Activated CD8-positive, alpha-beta memory T cell treated with anti-CD3 and anti-CD28 coated beads, Interleukin-2, amount 50 U/mL, for 1 hour (primary cell): ENCODE data around the gene SCT.

ENCODE experiments used
- DNase-seq: peaks from one replicate; pipeline ENCODE4 v3.0.0-alpha.2; 2020; ENCODE audit errors: extremely low read depth

The SCT gene

GRCh38 chr11:643849-644738, 17.1 kb upstream of the SCT start:
- no peak for DNase-seq

- DNase-seq, result no peak
Measured at GRCh38 chr11:643366-643765, 16.4 kb upstream of the SCT start.

GRCh38 chr11:641806-642370, 14.9 kb upstream of the SCT start:
- DNase-seq, result no peak

DNA sequence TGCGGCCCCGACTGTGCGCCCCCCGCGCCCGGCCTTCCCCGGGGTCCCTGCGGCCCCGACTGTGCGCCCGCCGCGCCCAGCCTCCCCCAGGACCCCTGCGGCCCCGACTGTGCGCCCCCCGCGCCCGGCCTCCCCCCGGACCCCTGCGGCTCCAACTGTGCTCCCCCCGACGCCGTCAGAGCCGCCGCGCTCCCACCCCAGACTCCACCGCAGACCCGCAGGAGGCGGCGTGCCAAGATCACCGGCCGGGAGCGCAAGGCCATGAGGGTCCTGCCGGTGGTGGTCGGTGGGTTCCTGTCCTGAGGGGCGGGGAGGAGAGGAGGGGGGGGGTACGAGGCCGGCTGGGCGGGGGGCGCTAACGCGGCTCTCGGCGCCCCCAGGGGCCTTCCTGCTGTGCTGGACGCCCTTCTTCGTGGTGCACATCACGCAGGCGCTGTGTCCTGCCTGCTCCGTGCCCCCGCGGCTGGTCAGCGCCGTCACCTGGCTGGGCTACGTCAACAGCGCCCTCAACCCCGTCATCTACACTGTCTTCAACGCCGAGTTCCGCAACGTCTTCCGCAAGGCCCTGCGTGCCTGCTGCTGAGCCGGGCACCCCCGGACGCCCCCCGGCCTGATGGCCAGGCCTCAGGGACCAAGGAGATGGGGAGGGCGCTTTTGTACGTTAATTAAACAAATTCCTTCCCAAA, 13.2 kb upstream of the SCT start:
- DNase-seq, result no peak

- DNase-seq, result no peak
Measured at GRCh38 chr11:639332-639955, 12.5 kb upstream of the SCT start.

DNA sequence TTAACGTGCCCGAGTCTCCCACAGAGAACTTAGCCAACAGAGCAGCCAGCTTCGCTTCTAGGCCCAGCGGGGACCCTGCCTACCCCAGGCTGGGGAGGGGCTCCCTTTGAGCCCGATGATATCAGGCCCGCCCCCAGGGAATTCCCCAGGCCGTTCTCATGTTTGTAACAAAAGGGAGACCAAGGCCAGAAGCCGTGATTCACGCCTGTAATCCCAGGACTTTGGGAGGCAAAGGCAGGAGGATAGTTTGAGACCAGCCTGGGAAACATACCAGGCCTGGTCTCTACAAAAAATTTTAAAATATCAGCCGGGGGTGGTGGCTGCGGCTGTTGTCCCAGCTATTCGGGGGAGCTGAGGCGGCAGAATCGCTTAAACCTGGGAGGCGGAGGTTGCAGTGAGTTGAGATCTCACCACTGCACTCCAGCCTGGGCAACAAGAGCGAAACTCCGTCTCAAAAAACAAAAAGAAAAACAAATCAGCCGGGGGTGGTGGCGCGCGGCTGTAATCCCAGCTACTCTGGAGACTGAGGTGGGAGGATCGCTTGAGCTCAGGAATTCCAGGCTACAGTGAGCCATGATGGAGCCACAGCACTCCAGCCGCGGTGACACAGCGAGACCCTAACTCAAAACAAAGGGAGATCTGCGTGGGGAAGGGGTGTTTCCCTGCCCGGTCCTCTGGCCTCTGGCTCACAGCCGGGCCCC, 11.8 kb upstream of the SCT start:
- no peak for DNase-seq

DNA sequence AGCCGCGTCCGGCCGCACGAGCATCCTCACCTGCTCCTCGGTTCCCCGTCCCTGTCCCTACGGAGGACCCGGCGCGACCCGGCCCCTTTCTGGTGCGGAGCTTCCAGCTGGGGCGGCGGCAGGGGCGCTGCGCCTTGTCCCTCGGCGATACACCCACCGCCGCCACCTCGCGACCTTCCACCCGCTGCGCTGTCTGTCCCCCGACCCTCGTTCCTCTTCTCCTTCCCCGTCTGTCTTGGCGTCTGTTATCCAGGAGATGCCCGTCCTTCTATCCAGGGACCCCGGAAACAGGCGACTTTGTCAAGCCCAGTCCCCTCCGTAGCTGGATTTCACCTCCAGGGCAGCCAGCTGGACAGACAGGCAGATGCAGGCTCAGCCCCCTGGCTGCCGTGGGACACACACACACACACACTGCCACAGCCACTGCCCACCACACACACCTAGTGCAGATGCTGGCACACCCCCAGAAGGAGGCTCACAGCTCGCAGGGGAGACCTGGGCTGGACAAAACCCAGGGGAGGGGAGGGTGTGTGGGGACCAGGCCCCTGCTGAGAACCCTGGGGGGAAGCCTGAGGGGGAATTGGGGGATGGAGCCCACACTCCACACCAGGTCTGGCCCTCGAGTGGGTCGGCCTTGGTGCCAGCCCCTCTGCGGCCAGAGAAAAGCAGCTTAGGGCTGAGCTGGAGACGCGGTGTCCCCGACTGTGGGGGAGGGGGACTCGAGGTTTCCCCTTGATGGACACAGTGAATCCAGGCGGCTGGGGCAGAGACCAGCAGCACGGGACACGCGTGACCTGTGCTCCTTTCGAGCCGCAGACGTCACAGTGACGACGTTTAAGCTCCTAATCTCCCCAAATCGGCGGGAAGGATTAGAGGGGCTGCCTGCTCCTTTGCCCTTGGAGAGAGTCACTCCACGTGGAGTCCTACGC, 10.9 kb upstream of the SCT start:
- no peak for DNase-seq

- no peak for DNase-seq
Measured at GRCh38 chr11:637333-637592, 10.3 kb upstream of the SCT start.

GRCh38 chr11:636511-637332, 9.7 kb upstream of the SCT start, which contains the start of gene DRD4:
Gene DRD4, plus strand, starts transcription at chr11:637269. Its CDS starts 36 bp downstream, at chr11:637305.
- no peak for DNase-seq

DNA sequence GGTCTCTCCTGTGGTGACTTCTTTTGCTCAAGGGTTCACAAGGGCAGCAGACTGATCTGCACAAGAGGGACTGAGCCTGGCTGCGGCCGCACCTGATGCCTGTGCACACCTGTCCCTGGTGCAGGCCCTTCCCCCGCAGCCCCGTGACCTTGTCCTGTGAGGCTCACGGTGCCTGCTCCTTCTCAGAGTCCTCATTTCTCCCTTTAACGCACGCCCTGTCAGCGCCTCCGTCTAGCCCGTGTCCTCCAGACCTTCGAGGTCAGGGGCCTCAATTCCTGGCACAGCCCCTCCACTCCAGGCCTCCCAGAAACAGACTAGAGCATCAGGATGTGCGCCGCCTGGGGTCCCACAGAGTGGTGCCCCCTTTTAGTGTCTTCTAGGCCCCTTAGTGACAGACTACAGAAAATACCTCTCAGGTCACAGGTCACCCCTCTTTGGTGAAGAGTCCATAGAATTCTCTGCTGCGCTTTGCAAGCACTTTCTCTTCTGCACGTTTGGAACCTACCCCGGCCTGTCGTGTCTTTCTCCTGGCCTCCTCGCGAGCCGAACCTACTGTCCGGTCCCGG, 9.0 kb upstream of the SCT start:
- no peak for DNase-seq

DNA sequence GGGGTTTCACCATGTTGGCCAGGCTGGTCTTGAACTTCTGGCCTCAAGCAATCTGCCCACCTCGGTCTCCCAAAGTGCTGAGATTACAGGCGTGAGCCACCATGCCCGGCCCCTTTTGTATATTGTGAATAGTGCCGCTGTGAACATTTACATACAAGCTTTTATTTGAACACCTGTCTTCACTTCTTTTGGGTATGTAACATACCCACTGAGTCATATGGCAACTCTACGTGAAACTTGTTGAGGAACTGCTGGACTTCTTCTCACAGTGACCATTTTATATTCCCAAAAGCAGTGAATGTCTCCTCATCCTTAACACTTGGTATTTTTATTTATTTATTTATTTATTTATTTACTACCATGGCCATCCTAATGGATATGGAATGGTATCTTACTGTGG, 3.9 kb upstream of the SCT start:
- no peak for DNase-seq

- no peak for DNase-seq
Measured at GRCh38 chr11:629237-629583, 2.2 kb upstream of the SCT start.

GRCh38 chr11:628056-628455, 1.1 kb upstream of the SCT start:
- DNase-seq, result no peak

DNA sequence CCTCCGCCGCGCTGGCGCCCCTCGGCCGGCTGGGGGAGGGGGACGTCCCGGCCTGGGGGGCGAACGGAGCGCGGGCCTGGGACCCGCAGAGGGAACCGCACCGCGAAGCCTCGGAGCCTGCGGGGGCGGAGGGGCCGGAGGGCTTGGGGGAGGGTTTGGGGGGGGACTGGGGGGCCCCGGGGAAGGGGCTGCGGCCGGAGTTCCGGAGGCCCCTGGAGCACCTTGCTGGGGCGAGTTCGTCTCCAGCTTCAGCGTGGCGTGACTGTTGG, 261 bp upstream of the SCT start:
- DNase-seq, result no peak

- DNase-seq, result no peak
Measured at GRCh38 chr11:625636-626268, 1.2 kb downstream of the SCT start.

- no peak for DNase-seq
Measured at GRCh38 chr11:624705-625635, 2.0 kb downstream of the SCT start, which contains the start of gene CDHR5. Gene CDHR5, minus strand, starts transcription at chr11:624955. Its CDS starts 53 bp downstream, at chr11:624902.

DNA sequence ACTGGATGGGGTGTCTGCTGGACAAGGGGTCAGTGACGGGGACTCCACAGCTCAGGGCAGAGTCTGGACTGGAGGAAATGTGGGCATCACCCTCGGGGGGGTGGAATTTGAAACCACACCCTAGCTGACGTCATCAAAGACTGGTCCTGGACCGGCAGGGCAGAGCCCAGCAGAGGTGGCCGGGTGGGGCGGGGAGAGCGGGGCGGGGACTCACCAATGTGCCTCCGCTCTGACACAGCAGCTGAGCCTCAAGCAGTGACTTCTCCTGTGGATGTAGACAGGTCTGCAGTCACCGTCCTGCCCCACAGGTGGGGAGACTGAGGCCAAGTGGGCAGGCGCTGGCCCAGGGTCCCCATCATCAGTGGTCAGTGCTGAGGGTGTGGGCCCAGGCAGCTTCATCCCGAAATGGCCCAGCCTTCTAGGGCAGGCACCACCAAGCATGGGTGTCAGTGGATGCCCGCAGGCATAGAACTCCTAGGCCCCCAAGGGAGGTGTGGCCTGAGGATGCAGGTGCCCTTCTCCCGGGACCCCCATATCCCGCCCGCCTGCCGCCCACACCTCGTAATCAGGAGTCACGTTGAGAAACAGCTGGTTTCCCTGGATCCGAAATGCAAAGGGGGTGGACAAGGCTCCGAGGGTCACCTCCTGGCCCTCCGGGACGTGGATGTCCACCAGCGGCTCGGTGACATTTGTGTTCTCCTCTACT, 2.8 kb downstream of the SCT start:
- no peak for DNase-seq
